ENCODE data around the gene VAPA.

The VAPA gene

GRCh38 chr18:9931678-9932077, 17.9 kb downstream of the VAPA start:
- DNase-seq (ENCODE audit: extremely low read depth in 1 of 2, low read depth in 1 of 2) = no peak

DNA sequence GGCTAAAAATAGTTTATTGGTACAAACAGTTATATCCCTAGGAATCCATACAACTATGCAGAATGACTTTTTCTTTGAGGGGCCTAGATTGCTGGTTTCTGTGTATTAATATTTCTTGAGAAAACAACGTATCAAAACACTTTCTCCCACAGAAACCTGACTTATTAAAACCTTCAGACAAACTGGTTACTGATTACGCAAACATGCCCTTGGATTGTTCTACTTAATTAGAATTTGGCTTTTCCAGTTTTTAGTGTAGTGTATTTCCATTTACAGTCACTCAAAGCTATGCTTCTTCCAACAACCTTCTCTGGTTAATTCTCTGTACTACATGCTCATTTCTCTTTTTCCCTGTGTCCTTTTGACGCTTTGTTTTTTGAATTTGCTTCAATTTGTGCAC, 20.0 kb downstream of the VAPA start:
- no peak for DNase-seq (ENCODE audit: extremely low read depth in 1 of 2, low read depth in 1 of 2)

- no peak for DNase-seq (ENCODE audit: extremely low read depth in 1 of 2, low read depth in 1 of 2)
Measured at GRCh38 chr18:9934274-9934673, 20.5 kb downstream of the VAPA start.

DNA sequence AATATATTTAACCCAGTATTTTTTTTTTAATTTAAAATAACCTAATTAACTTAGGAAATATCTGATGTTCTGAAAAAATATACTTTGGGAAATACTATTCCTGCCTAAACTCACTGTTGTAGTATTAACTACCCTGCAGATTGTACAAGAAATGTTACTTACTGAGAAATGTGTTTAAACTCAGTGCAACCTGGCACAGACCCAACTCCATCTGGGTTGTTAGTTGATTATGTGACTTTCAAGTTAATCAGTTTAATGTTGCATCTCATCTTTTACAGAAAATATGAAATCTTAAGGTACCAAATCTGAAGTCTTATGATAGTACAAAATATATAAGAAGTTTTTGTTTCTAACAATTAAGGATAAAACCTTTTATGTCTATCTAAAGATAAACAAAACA, 27.3 kb downstream of the VAPA start:
- DNase-seq (ENCODE audit: extremely low read depth in 1 of 2, low read depth in 1 of 2) = no peak

- no peak for DNase-seq (ENCODE audit: extremely low read depth in 1 of 2, low read depth in 1 of 2)
Measured at GRCh38 chr18:9941660-9942059, 27.8 kb downstream of the VAPA start.

- DNase-seq (ENCODE audit: extremely low read depth in 1 of 2, low read depth in 1 of 2) = no peak
Measured at GRCh38 chr18:9943311-9943710, 29.5 kb downstream of the VAPA start.

GRCh38 chr18:9944805-9945204, 31.0 kb downstream of the VAPA start:
- DNase-seq (ENCODE audit: extremely low read depth in 1 of 2, low read depth in 1 of 2) = no peak

- no peak for DNase-seq (ENCODE audit: extremely low read depth in 1 of 2, low read depth in 1 of 2)
Measured at GRCh38 chr18:9946831-9947230, 33.0 kb downstream of the VAPA start.

- no peak for DNase-seq (ENCODE audit: extremely low read depth in 1 of 2, low read depth in 1 of 2)
Measured at GRCh38 chr18:9947248-9947647, 33.4 kb downstream of the VAPA start.

DNA sequence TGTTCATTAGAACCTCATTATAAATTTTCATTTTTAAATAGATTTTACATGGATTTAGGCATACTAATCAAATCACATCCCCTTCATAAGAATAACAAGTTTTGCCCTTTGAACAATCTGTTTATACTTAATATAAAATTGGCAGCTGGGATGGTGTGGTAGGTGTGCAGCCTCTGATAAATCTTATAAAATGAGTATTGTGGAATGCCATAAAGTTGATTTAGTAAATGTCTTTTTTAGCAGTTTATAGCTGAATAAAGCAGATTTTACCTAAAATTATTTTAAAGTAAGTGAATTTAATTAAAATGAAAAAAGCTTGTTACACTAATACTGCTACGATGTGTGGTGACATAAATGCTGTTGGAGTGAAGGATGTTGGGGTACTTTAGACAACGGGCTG, 35.5 kb downstream of the VAPA start:
- no peak for DNase-seq (ENCODE audit: extremely low read depth in 1 of 2, low read depth in 1 of 2)

GRCh38 chr18:9949861-9950260, 36.0 kb downstream of the VAPA start:
- DNase-seq (ENCODE audit: extremely low read depth in 1 of 2, low read depth in 1 of 2) = no peak

GRCh38 chr18:9950289-9951016, 36.6 kb downstream of the VAPA start:
- no peak for DNase-seq (ENCODE audit: extremely low read depth in 1 of 2, low read depth in 1 of 2)

GRCh38 chr18:9951022-9951859, 37.4 kb downstream of the VAPA start:
- DNase-seq (ENCODE audit: extremely low read depth in 1 of 2, low read depth in 1 of 2) = peak in 1 of 2 donors; percentile 7

DNA sequence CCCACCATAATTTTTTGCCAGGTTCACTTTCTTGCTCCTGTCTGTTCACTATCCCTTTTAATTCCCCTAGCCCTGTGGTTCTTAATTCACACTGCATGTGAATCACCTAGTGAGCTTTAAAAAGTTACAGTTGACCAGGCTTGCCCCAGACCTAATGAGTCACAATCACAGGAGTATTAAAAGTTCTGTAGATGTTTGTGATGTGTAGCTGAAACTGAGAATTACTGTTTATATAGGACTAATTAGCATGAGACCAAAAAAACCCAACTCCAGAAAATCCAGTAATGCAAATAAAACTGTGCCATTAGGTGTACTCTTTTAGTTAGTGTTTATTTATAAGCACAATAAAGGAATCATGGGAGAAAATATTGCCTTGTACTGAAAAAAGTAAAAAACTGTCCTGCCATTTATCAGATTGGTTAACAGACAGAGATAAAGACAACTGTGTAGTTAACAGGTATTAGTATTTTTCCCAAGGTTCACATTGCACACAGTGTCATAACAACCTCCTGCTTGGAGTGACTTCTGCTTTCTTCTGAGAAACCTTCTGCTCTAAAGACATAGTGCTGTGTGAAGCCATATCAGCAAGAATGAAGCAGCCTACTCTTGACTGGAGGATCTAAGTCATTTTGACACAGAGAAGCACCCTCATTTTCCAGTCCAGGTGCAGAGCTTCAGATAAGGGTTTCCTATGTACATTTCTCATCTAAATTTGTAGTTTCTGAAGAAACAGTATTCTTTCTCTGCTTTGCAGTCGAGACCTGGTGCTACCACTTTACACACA, 39.0 kb downstream of the VAPA start:
- DNase-seq (ENCODE audit: extremely low read depth in 1 of 2, low read depth in 1 of 2) = no peak

DNA sequence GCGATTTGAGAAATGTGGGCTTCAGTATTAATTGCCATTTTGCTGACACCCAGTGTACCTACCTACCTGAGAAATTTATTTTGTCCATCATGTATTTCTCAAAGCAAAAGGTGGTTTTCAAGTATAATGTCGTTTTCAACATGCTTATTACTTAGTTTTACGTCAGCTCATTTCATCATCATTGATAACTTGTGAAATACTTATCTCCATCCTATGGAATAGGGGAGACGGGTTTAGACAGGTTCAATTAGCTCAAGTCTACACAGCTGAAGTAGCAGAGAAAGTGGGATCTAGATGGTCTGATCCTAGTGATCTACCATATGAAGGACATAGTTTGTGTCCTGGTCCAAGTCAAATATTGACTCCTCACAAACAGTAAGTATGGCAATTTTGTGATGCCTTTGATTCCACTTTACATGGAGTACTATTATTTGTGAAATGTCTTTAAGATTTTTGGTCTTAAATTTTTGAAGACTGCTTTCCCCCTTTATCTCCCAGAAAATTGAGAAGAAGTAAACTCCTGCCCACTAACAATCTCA, 45.1 kb downstream of the VAPA start:
- no peak for DNase-seq (ENCODE audit: extremely low read depth in 1 of 2, low read depth in 1 of 2)

GRCh38 chr18:9959564-9959963, 45.7 kb downstream of the VAPA start:
- DNase-seq (ENCODE audit: extremely low read depth in 1 of 2, low read depth in 1 of 2) = no peak

GRCh38 chr18:9960258-9960904, 46.6 kb downstream of the VAPA start:
- no peak for DNase-seq (ENCODE audit: extremely low read depth in 1 of 2, low read depth in 1 of 2)

- no peak for DNase-seq (ENCODE audit: extremely low read depth in 1 of 2, low read depth in 1 of 2)
Measured at GRCh38 chr18:9961041-9961440, 47.2 kb downstream of the VAPA start.

- DNase-seq (ENCODE audit: extremely low read depth in 1 of 2, low read depth in 1 of 2) = no peak
Measured at GRCh38 chr18:9965711-9966624, 52.2 kb downstream of the VAPA start.
